Skeletal muscle cell (primary cell): ENCODE results near the gene MREG.
A peak's percentile ranks its signal among the peaks of the same experiment; 100 is the strongest.
"Not testable (repeated sequence)": the region's sequence is repeated elsewhere in the genome, so short reads cannot be mapped to it uniquely, and the experiment has no call there.

Experiments used
- DNase-seq: peaks from one replicate; pipeline ENCODE4 v3.0.0-alpha.2; 2010; ENCODE audit warnings: low read depth
- H3K4me3 ChIP-seq: 2 replicates; pipeline ENCODE4 v1.5.1; 2011; ENCODE audit warnings: low read depth, mild to moderate bottlenecking, control low read depth, low read length, moderate library complexity

Gene MREG

DNA sequence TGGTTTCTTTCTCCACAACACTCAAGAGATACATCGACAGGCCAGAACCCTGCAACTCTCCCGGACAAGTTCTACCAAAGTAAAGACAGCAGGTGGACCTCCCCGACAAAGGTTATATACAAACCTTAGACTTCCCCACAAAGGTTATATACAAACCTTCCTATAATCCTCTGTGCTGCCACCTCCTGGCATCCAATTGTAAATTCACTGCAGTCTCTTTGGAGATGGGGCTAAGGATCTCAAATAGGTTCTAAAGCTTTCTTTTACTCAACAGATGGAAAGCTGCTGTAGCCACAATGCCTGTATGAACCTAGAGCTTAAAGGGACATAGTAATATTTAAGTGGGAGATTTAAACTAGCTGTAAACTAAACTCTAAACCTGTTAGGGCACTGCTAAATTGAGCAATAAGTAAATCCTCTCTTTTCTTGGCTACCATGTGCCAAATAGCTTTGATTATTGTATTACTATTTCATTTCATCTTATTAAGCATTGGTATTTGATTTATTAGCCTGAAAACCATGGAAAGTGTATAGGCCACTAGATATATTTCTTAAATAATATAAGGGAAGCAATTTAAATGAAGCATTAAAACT lies 9.8 kb upstream of the MREG start:
- H3K4me3 ChIP-seq, result no peak overlapping the region
- no peak for DNase-seq

DNA sequence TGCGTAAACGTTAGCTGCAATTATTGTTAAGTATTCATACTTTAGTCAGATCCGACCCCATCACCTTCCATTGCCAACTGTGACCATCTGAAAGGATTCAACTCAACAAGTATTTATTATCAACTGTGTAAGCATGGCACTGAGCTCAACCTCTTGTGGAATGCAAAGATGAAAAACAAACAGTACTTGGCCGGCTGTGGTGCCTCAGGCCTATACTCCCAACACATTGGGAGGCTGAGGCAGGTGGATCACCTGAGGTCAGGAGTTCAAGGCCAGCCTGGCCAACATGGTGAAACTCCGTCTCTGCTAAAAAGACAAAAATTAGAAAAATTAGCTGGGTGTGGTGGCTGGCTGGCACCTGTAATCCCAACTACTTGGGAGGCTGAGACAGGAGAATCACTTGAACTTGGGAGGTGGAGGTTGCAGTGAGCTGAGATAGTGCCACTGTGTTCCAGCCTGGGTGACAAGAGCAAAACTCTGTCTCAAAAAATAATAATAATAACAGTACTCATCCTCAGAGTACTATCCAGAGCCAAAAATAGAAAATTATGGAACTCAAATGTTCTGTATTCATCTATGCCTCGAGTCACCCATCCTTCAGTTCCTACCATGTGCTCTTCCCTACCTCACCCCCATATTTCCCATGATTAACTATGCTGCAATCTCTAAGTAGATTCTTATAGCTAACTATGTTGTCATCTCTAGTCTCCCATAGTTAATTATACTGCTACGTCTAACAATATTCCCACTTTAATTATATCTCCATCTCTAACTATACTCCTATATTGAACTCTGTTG lies 8.6 kb upstream of the MREG start:
- no peak for DNase-seq
- H3K4me3 ChIP-seq, result no peak overlapping the region

DNA sequence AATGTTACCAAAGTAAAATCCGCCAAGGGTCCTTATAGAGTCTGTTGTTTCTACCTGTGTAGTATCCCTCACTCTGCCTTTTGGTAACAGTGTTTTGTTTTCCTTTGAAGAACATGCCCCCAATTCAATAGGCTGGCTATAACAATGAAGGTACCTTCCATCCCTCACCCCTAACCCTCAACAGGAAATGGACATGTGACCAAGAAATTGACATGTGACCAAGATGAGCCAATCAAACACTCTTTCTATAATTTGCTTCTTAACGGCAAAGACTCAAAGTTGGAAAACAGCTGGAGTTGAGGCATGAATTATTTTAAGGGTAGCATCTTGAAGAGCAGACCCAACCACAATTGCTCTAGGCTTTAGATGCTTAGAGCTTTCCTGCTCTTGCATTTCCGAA lies 5.4 kb upstream of the MREG start:
- no peak for DNase-seq
- no peak overlapping the region for H3K4me3 ChIP-seq

- DNase-seq, result no peak
- H3K4me3 ChIP-seq, result no peak overlapping the region
These were observed 4.0 kb upstream of the MREG start for GRCh38 chr2:216017365-216017764.

- no peak for DNase-seq
These were observed 3.2 kb upstream of the MREG start for GRCh38 chr2:216016581-216016980.

GRCh38 chr2:216015722-216016464 lies 2.5 kb upstream of the MREG start:
- no peak overlapping the region for H3K4me3 ChIP-seq
- no peak for DNase-seq

More at GRCh38 chr2:216016581-216016980, 3.2 kb upstream of the MREG start:
- H3K4me3 ChIP-seq, result no peak overlapping the region

- DNase-seq, result no peak
- no peak overlapping the region for H3K4me3 ChIP-seq
These were observed 1.6 kb upstream of the MREG start for GRCh38 chr2:216014986-216015385.

DNA sequence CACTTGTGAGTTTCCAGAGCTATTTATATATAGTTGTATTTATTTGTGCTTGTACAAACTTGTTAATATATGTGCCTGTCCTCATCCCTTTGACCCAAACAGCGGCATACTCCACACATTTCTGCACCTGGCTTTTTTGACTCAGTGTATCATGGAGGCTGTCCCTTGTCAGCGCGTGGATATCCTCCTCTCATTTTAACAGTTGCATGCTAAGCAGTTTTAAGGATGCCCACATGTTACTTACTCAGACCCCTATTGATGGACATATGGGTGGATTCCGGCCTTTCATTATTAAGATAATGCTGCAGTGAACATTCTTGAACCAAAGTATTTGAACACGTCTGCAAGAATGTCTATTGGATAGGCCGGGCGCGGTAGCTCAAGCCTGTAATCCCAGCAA lies 655 bp upstream of the MREG start:
- DNase-seq, result no peak

DNA sequence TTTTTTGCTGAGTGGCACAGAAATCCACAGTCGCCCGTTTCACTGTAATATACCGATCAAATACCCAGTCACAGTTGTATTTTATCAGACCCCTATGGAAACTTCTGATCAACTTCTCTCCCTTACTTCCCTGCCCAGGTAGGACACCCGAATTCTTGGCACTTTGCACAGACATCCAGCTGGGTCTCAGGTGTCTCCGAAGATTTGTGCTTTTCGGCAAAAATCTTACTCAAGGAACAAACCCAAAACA lies 596 bp downstream of the MREG start:
- H3K4me3 ChIP-seq, result peak overlapping the region; percentile 69
- DNase-seq, result no peak

More for the DNA sequence above, 655 bp upstream of the MREG start:
- peak overlapping the region; percentile 69 for H3K4me3 ChIP-seq

DNA sequence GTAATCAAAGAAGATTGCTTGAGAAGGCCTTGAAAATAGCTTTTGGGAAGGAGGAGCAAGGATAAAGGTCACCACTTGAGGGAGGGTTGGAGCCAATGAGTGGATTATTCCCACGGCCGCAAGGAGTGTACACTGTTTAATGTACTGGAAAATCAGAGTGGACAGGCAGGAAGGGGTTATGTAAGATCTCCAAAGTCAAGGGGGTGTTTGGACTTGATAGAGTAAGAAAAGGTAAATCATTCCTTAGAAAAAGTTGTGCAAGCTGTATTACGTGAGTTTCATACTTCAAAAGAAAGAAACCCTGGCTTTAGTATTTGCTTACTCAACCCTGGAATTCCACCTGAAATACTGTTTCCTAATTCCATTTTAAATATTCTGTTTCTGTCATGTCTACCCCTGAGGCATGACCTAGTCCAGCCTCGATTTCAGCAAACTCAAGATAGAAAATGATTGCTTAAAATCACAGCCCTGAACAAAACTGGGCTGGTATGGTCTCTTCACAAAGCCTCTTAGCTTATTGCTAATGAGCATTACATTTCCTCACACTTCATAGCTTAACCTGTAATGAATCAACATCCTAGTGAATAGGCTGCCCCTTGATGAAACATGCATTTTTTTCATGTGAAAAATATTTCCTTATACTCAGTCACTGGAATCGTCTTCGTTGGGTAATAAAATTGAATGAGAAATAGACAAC lies 1.1 kb downstream of the MREG start:
- DNase-seq, result no peak
- H3K4me3 ChIP-seq, result peak overlapping the region; percentile 69

DNA sequence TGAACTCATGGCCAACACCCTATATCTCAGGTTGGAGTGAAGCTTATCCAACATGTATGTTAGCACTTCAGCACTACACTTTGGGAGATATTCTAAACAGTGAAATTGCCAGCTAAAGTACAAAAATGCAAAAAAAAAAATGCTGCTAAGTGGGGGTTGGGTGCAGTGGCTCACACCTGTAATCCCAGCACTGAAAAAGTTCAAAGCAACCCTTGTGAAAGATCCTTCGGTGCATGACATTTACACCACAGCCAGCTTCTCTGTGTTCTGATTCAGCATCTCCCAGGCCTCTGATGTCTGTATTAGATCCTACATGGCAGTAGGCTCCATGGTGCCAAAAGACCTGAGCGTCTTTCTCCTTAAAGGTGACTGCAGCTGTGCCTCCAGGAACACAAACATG lies 4.1 kb downstream of the MREG start:
- not testable (repeated sequence) for DNase-seq, H3K4me3 ChIP-seq

DNA sequence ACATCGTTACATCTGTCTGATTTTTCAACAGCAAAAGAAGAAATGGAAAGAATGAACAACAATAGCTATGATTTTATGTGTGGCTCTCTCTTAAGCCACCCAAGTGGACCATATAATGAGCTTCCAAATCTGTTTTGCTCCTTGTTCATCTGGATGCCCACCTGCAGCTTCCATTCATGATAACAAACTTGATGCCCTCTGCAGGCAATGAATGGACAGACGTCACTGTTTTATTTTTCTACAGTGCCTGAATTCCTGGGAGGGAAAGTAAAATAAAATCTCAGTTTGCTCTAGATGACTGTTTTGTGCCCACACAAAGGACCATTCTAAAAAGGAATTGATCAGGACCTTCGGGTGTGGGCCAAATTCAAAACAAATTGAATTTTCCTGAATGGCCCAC lies 5.0 kb downstream of the MREG start:
- DNase-seq, result no peak
- H3K4me3 ChIP-seq, result no peak overlapping the region

GRCh38 chr2:216006164-216006663 lies 7.1 kb downstream of the MREG start:
- no peak overlapping the region for H3K4me3 ChIP-seq
- no peak for DNase-seq

DNA sequence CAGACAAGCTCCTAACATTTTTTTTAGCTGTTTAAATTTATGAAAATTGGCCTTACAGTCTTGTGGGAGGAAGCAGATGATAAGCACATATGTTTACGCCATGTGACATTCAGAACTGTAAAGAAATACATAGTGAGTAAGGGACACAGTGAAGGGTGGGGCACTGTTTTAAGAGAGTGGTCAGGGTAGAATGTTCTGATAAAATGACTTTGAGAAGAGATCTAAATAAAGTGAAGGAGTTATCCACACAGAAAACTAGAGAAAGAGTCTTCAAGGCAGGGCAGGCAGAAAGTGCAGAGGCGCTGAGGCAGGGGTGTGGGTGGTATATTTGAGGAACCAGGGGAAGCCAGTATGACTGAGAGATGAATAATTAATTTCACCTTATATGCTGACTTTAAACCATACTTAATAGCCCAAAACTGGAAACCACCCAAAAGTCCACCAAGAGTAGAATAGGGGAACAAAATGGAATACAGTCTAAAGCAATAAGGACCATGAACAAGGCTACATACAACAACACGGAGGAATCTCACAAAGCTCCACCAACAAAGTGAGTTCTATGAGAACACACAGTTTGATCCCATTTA lies 8.6 kb downstream of the MREG start:
- no peak overlapping the region for H3K4me3 ChIP-seq
- DNase-seq, result no peak

GRCh38 chr2:216003876-216004696 lies 9.3 kb downstream of the MREG start:
- no peak overlapping the region for H3K4me3 ChIP-seq
- no peak for DNase-seq

- DNase-seq, result no peak
- H3K4me3 ChIP-seq, result no peak overlapping the region
These were observed 10.7 kb downstream of the MREG start for GRCh38 chr2:216002693-216003092.

GRCh38 chr2:216002101-216002678 lies 11.2 kb downstream of the MREG start:
- DNase-seq, result no peak
- H3K4me3 ChIP-seq, result no peak overlapping the region

GRCh38 chr2:216001216-216002100 lies 11.9 kb downstream of the MREG start:
- H3K4me3 ChIP-seq, result no peak overlapping the region

More at GRCh38 chr2:216001216-216002100, 11.9 kb downstream of the MREG start:
- DNase-seq, result no peak
